GM12878 (cell line): ENCODE results near the gene SCARF1. TPM values are rescaled to one million over a fixed set of nuclear protein-coding genes. Genes with fewer than 3 reads are reported as not detected.

Source experiments
- BCL11A ChIP-seq: IDR thresholded peaks from 2 replicates; pipeline ENCODE4 v1.6.1; 2011; ENCODE audit warnings: low read depth, low read length
- BCLAF1 ChIP-seq: fragments of 450-650 bp; IDR thresholded peaks from 2 replicates; pipeline ENCODE4 v1.6.1; 2017; ENCODE audit warnings: antibody characterized with exemption, mild to moderate bottlenecking, moderate library complexity
- CREM ChIP-seq: IDR thresholded peaks from 2 replicates; pipeline ENCODE4 v1.6.1; 2014; ENCODE audit warnings: antibody characterized with exemption, low read depth
- EP300 ChIP-seq, 2 experiments: fragments of 150-350 bp in 1 of 2; IDR thresholded peaks; 2 replicates each; pipeline ENCODE4 v1.6.1; 2011 to 2012; ENCODE audit warnings: low read depth in 2 of 2, low read length in 2 of 2, borderline replicate concordance in 1 of 2, improper control_type of control experiment in 1 of 2, inconsistent platforms in 1 of 2; ENCODE audit not compliant: control insufficient read depth in 1 of 2
- IKZF1 ChIP-seq: fragments of 450-650 bp; conservative IDR thresholded peaks from 2 replicates; pipeline ENCODE4 v1.6.1; 2017; ENCODE audit warnings: antibody characterized with exemption, mild to moderate bottlenecking
- NR2C1 ChIP-seq: fragments of 450-650 bp; IDR thresholded peaks from 2 replicates; pipeline ENCODE4 v1.6.1; 2017; ENCODE audit warnings: antibody characterized with exemption, mild to moderate bottlenecking, moderate library complexity
- RAD51 ChIP-seq: fragments of 450-650 bp; IDR thresholded peaks from 2 replicates; pipeline ENCODE4 v1.6.1; 2016; ENCODE audit warnings: moderate library complexity, mild to moderate bottlenecking, inconsistent platforms
- RB1 ChIP-seq: fragments of 450-650 bp; formaldehyde crosslinking; IDR thresholded peaks from 2 replicates; pipeline ENCODE4 v1.6.1; 2017; ENCODE audit warnings: mild to moderate bottlenecking, borderline replicate concordance
- TAF1 ChIP-seq: IDR thresholded peaks from 2 replicates; pipeline ENCODE4 v1.6.1; 2011; ENCODE audit warnings: mild to moderate bottlenecking, low read depth, low read length, borderline replicate concordance
- TARDBP ChIP-seq: IDR thresholded peaks from 2 replicates; pipeline ENCODE4 v1.6.1; 2016; ENCODE audit warnings: borderline replicate concordance
- ZBTB33 ChIP-seq: fragments of 450-650 bp; IDR thresholded peaks from 2 replicates; pipeline ENCODE4 v1.6.1; 2017; ENCODE audit warnings: mild to moderate bottlenecking
- ZNF217 ChIP-seq: fragments of 450-650 bp; IDR thresholded peaks from 2 replicates; pipeline ENCODE4 v1.6.1; 2017; ENCODE audit warnings: antibody characterized with exemption, mild to moderate bottlenecking
- ZNF592 ChIP-seq: fragments of 450-650 bp; IDR thresholded peaks from 2 replicates; pipeline ENCODE4 v1.6.1; 2017; ENCODE audit warnings: mild to moderate bottlenecking, moderate library complexity
- polyA plus RNA-seq, 11 experiments: library from polyadenylated mRNA; depleted of rRNA in 4 of 11; unstranded in 6 of 11; stranded (reverse) in 5 of 11; fragments of >200 nt; fragmentation: Nextera tagmentation in 4 of 11; fragmentation: Illumina TruSeq in 1 of 11; extraction: Ambion mirVana in 4 of 11; extraction: Trizol in 1 of 11; gene quantifications; 1 replicate in 1 of 11; 2 replicates in 10 of 11; pipeline versions ENCODE4 v1.2.1 to v1.2.3, GENCODE V29; 2011 to 2016; ENCODE audit warnings: inconsistent platforms in 2 of 11, missing spikeins in 2 of 11, low read depth in 1 of 11
- total RNA-seq, 4 experiments: library from RNA; depleted of rRNA in 3 of 4; stranded (reverse); fragments of >200 nt in 3 of 4; fragmentation: Illumina TruSeq in 1 of 4; extraction: Trizol in 1 of 4; gene quantifications; 2 replicates each; pipeline versions ENCODE4 v1.2.1 to v1.2.3, GENCODE V29; 2013 to 2021

SCARF1 gene
- total and polyA plus RNA-seq, 10 of the 15 experiments (the other 5 are each of a cell fraction or from before 2014, with no cell fraction given), result 0.10 to 1.7 (median 0.43) TPM

GRCh38 chr17:1606352-1606985 lies 39.1 kb downstream of the SCARF1 start (continued):
- TF ChIP-seq CREM (0 out of 2 replicates have a peak, but pooled peaks have one; percentile 13), ZNF592 (peak; percentile 35; the same call in 1 of the 2 replicates), BCLAF1 (no peak), ZBTB33 (peak; percentile 80), RB1 (no peak), TARDBP (no peak), IKZF1 (peak; percentile 61), NR2C1 (peak; percentile 48; the same call in 1 of the 2 replicates), EP300 (IDR thresholded peaks at IDR 0.05; ENCODE audit: borderline replicate concordance in 1 of 2, control insufficient read depth in 1 of 2, low read depth in 2 of 2, low read length in 2 of 2) (peak in 1 of 2 experiments; percentile 17; a peak in 1 of 4 replicates), BCL11A (no peak), RAD51 (no peak), ZNF217 (no peak), TAF1 (peak; percentile 18; the same call in 1 of the 2 replicates)
